Keratinocyte (primary cell): ENCODE measurements around the gene C15orf61.

Experiments used
- CTCF ChIP-seq, 3 experiments: IDR thresholded peaks in 1 of 3; conservative IDR thresholded peaks in 1 of 3; optimal IDR thresholded peaks in 1 of 3; 2 replicates in 2 of 3; 3 replicates in 1 of 3; pipeline versions ENCODE3 to v1.5.1; 2011; ENCODE audit warnings: low read length in 3 of 3, mild to moderate bottlenecking in 3 of 3, moderate library complexity in 2 of 3, control low read depth in 1 of 3, inconsistent platforms in 1 of 3; ENCODE audit not compliant: insufficient read depth in 2 of 3; ENCODE audit errors: extremely low read depth in 1 of 3
- EZH2 ChIP-seq: IDR thresholded peaks from one replicate; pipeline ENCODE4 v1.6.1; 2012; ENCODE audit warnings: inconsistent platforms, mild to moderate bottlenecking, low read length, moderate library complexity

- TF ChIP-seq CTCF (optimal IDR thresholded peaks at IDR 0.05 in 1 of 3, IDR thresholded peaks at IDR 0.05 in 1 of 3, conservative IDR thresholded peaks at IDR 0.05 in 1 of 3; ENCODE audit: extremely low read depth in 1 of 3, insufficient read depth in 2 of 3, low read length in 3 of 3) (no peak), EZH2 (no peak)
These were observed 26.1 kb downstream of the C15orf61 start for GRCh38 chr15:67547064-67547463.
